Endothelial cell of umbilical vein (primary cell): ENCODE data around the gene ACSL4.

Source experiments
- EZH2 ChIP-seq: IDR thresholded peaks from 2 replicates; pipeline ENCODE4 v1.6.1; 2012; ENCODE audit warnings: borderline replicate concordance, low read depth, mild to moderate bottlenecking, moderate library complexity, low read length, inconsistent platforms; ENCODE audit not compliant: severe bottlenecking
- FOS ChIP-seq: IDR thresholded peaks from 2 replicates; pipeline ENCODE4 v1.6.1; 2011; ENCODE audit warnings: mild to moderate bottlenecking, low read length, moderate library complexity, borderline replicate concordance; ENCODE audit not compliant: insufficient read depth
- GATA2 ChIP-seq: IDR thresholded peaks from 2 replicates; pipeline ENCODE4 v1.7.0; 2011; ENCODE audit warnings: low read depth, mild to moderate bottlenecking, moderate library complexity, mixed read lengths, low read length; ENCODE audit not compliant: insufficient read length, insufficient read depth
- POLR2A ChIP-seq: IDR thresholded peaks from 2 replicates; pipeline ENCODE4 v1.6.1; 2012; ENCODE audit warnings: low read depth, mild to moderate bottlenecking, control low read depth, low read length
- POLR2AphosphoS5 ChIP-seq: IDR thresholded peaks from 2 replicates; pipeline ENCODE4 v1.6.1; 2012; ENCODE audit warnings: low read depth, mild to moderate bottlenecking, control low read depth, low read length, moderate library complexity; ENCODE audit not compliant: insufficient read depth
- TF ChIP-seq, protein P1 (sequence below), 2 donors: IDR thresholded peaks; 1 replicate in 1 of 2; 2 replicates in 1 of 2; pipeline ENCODE4 v1.5.1; 2011; ENCODE audit warnings: low read length in 2 of 2, mild to moderate bottlenecking in 2 of 2, moderate library complexity in 2 of 2, control low read depth in 1 of 2, inconsistent platforms in 1 of 2, low read depth in 1 of 2; ENCODE audit not compliant: insufficient read depth in 1 of 2; ENCODE audit errors: extremely low read depth in 1 of 2
- TF ChIP-seq, protein P2 (sequence below): IDR thresholded peaks from 2 replicates; pipeline ENCODE4 v1.6.1; 2011; ENCODE audit not compliant: insufficient read depth, insufficient read length

DNA sequence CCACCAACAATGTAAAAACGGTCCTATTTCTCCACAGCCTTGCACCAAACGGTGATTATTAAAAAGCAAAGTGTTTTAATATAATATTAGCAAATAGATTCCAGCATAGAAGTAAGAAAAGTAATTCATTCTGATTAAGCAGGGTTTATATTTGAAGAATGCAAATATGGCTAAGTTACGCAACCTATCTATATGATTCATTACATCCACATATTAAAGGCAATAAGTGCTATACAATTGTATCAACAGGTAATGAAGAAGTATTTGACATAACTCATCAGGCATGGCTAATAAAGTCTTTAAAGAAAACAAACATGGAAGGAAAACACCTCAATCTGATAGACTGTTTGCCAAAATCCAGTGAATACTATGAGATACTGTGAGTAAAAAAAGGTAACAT, 137.0 kb downstream of the ACSL4 start:
- TF ChIP-seq EZH2, result no peak
- TF ChIP-seq, protein P1, sequence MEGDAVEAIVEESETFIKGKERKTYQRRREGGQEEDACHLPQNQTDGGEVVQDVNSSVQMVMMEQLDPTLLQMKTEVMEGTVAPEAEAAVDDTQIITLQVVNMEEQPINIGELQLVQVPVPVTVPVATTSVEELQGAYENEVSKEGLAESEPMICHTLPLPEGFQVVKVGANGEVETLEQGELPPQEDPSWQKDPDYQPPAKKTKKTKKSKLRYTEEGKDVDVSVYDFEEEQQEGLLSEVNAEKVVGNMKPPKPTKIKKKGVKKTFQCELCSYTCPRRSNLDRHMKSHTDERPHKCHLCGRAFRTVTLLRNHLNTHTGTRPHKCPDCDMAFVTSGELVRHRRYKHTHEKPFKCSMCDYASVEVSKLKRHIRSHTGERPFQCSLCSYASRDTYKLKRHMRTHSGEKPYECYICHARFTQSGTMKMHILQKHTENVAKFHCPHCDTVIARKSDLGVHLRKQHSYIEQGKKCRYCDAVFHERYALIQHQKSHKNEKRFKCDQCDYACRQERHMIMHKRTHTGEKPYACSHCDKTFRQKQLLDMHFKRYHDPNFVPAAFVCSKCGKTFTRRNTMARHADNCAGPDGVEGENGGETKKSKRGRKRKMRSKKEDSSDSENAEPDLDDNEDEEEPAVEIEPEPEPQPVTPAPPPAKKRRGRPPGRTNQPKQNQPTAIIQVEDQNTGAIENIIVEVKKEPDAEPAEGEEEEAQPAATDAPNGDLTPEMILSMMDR (IDR thresholded peaks at IDR 0.05; ENCODE audit: extremely low read depth in 1 of 2, insufficient read depth in 1 of 2, low read depth in 1 of 2, low read length in 2 of 2), result no peak
- no peak for TF ChIP-seq POLR2A
- no peak for TF ChIP-seq GATA2
- TF ChIP-seq POLR2AphosphoS5, result no peak
- TF ChIP-seq, protein P2, sequence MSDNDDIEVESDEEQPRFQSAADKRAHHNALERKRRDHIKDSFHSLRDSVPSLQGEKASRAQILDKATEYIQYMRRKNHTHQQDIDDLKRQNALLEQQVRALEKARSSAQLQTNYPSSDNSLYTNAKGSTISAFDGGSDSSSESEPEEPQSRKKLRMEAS, result no peak
- no peak for TF ChIP-seq FOS
